HUDEP-2 (cell line): Measurements from ENCODE around the gene NELL1.

Experiments used
- DNase-seq, 76 experiments: peaks; one replicate each; lab custom pipeline; 2025; ENCODE audit not compliant: unreplicated experiment in 76 of 76; lab: John Stamatoyannopoulos, UW

NELL1 gene

DNA sequence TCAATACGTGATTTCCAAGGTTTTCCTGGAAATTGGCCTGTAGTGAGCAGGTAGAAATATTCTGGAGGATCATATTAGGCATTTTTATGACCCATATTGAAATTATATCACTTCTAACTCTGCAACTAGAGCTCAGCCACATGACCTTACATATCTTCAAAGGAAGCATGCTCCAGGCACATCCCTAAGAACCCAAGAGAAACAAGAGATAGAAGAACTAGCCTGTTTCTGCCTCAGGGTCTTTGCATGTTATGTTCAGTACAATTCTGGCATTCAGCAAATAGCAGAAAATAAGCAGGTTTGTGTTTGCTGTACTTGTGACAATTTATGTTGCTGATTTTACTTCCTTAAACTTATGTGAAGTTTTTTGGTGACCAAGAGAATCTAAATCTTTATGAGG, 859.8 kb downstream of the NELL1 start:
- DNase-seq, result no peak

GRCh38 chr11:21534288-21534687, 864.9 kb downstream of the NELL1 start:
- no peak for DNase-seq

- no peak for DNase-seq
These were observed 868.6 kb downstream of the NELL1 start for GRCh38 chr11:21537980-21538379.

DNA sequence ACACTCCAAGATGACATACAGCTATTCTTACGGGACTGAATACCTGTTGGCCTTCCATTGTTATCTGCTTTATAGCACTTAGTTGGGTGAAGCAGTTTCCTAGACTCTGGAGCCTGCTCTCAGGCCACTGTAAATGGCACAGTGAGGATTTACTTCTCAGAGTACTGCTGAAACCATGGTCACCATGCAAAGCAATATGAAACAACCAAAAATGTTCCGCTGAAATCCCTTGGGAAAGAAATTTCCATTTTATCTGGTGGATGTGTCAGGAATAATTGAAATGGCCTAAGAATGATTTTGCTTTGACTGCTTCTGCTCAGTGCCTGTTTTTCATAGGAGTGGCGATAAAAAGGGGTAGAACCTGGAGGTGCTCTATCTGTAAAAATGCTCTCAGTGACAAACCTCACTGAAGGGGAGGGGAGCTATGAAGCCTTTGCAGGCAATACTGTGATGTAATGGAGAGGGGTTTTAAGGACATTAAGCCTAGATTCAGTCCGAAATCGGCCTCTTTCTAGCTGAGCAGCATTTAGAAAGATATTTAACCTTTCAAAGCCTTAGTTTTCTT, 871.9 kb downstream of the NELL1 start:
- no peak for DNase-seq

- DNase-seq, result no peak
These were observed 874.5 kb downstream of the NELL1 start for GRCh38 chr11:21543901-21544300.

- no peak for DNase-seq
These were observed 876.3 kb downstream of the NELL1 start for GRCh38 chr11:21545699-21546098.

DNA sequence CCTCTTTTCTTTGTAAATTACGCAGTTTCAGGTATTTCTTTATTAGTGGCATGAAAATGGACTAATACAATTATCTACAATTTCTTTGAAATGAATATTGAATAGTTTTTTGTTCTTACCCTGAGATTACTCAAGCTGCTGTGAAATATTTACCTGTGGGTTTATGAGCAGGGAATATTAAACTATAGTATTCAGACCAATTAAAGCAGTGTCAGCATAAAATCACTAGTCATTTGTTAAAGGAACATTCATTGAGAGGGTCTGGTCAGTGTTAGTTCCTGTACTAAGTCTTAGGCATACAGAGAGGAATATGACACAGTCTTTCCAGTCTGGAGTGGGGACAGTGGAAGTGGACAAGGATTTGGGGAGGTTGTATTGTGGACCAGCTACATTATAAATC, 877.3 kb downstream of the NELL1 start:
- DNase-seq, result no peak

DNA sequence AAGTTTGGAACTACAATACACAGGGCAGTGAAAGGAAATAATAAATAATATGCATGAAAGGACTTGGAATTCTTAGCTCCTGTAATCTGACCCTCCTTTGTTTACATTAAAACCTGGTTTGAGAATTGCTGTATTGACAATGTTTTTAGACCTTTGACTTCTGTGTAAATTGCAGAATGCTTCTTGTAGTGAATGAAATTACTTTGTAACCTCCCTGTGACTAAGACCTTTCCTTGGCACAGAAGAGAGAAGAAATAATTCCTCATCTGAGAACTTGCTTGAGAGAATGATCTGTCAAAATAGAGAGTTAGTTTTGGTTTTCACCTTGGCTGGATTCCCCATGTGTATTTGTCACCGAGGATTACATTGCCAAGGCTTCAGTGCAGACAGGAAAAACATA, 883.5 kb downstream of the NELL1 start:
- no peak for DNase-seq

DNA sequence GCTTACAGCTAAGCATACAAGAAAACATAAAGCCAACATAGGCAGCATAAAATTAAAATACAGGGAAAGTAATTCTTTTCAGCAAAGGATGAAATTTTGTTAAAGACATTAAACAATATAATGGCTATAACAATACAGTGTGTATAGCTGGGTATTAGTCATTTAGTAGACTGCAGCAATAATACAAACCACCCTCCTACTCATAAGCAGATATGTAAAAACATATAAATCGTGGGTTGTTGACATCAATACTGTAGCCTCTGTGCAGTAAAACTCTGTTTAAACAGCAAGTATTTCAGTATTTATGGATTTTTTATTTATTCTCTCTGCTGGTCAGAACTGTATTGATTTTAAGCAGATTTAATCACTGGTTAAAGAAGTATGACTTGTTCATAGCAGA, 884.4 kb downstream of the NELL1 start:
- no peak for DNase-seq

GRCh38 chr11:21554284-21554683, 884.9 kb downstream of the NELL1 start:
- no peak for DNase-seq

DNA sequence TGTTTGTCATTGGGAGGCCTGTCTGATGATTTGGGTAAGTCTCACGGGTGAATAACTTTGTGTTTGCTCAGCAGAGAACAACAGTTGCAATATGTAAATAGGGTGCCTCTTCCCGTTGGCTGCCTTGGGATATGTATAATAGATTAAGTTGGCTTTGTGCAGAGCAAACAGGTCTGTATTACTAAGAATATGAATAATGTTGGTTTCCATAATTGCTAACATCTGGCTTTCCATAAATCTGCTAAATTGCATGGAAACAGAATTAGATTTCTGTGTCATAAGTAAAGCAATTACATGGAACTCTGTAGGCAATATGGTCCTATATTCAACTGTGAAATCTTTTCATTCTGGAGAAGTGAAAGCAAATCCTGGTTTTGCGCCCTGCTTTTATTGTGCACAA, 887.5 kb downstream of the NELL1 start:
- no peak for DNase-seq

GRCh38 chr11:21560466-21560975, 891.1 kb downstream of the NELL1 start:
- DNase-seq, result no peak

GRCh38 chr11:21561581-21561980, 892.2 kb downstream of the NELL1 start:
- DNase-seq, result no peak

GRCh38 chr11:21564095-21564494, 894.7 kb downstream of the NELL1 start:
- DNase-seq, result no peak

DNA sequence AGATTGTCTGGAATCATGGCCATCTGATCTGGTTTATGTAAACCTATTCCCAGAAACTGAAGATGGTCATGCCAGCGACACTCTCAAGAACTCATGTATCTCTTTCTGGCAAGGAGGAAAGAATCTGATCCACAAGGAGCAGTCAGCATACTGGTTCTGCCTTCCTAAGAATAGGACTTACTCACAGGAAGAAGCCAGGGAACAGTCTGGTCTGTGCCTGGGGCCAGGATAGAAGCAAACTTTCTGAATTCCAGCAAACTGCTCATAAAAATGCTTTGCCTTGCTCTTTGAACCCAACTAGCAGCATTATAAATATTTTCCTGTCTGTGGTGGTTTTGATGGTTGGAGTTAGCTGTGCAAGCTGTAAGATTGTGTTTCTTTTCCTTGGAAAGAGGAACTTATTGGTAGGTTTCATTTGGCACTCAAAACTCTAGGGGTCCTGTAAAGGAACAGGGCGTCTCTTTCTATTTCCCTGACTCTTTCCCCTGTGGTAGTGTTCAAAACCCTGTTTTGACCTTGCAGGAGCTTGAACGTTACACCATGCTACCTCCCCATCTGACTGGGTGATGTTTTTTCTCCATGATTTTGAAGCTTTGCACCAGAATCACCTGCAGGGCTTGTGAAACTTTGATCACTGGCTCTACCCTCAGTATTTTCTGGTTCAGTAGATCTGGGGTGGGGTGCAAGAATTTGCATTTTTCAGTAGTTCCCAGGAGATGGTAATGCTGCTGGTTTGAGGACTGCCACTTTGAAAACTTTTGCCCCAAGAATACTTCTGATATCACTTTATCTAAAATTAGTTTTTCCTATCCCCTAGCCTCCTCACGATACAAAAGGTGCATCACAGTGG, 895.7 kb downstream of the NELL1 start:
- no peak for DNase-seq

- DNase-seq, result no peak
These were observed 897.2 kb downstream of the NELL1 start for GRCh38 chr11:21566521-21567117.

- DNase-seq, result no peak
These were observed 898.4 kb downstream of the NELL1 start for GRCh38 chr11:21567645-21568290.

- DNase-seq, result no peak
These were observed 902.8 kb downstream of the NELL1 start for GRCh38 chr11:21572210-21572609.

DNA sequence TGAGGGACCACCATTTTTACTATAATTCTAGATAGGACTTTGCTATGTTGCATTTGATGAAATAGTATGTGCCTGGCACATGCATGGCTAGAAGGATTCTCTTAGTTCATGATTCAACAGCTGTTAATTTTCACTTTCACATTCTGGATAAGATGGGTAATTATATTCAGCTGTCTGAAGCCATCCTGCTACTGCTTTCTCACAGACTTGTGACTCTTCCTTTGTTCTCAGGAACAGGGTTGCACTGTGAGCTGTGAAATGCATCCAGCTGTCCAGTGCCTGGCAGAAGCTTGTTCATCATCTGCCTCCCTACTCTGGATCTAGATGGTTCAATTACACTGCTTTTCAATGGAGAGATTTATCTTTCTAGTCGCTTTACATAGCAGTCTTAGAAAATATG, 913.4 kb downstream of the NELL1 start:
- no peak for DNase-seq

DNA sequence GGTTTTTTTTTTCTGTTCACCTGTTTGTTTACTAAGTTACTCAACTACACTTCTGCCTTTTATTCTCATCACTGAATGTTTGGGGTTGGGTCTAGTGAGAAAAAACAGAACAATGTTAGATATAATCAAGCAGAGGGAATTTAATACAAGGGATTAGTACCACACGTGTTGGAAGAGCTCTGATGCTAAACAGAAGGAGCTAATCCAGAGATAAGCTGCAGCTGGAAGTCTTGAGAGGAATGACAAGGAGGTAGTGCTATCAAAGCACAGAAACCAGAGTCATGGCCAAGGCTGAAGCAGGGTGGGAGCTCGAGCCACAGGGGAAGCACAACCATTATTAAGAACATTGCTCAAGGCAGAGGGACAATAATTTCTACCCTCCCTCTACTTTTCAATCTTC, 919.4 kb downstream of the NELL1 start:
- DNase-seq, result no peak

GRCh38 chr11:21602699-21603098, 933.3 kb downstream of the NELL1 start:
- no peak for DNase-seq
